HL-60/S4 treated with phorbol 12-myristate 13-acetate at 8.2 ng/mL for 4 days and 3 days (cell line): ENCODE results near the gene MAN2A2.

Experiments used
- in situ Hi-C: fragments of 300-500 bp; cut with MboI; formaldehyde crosslinking; loops from 2 replicates; pipeline ENCODE4 v1.15.0; 2022; ENCODE audit warnings: low sequenced_read_pairs

MAN2A2 gene

DNA sequence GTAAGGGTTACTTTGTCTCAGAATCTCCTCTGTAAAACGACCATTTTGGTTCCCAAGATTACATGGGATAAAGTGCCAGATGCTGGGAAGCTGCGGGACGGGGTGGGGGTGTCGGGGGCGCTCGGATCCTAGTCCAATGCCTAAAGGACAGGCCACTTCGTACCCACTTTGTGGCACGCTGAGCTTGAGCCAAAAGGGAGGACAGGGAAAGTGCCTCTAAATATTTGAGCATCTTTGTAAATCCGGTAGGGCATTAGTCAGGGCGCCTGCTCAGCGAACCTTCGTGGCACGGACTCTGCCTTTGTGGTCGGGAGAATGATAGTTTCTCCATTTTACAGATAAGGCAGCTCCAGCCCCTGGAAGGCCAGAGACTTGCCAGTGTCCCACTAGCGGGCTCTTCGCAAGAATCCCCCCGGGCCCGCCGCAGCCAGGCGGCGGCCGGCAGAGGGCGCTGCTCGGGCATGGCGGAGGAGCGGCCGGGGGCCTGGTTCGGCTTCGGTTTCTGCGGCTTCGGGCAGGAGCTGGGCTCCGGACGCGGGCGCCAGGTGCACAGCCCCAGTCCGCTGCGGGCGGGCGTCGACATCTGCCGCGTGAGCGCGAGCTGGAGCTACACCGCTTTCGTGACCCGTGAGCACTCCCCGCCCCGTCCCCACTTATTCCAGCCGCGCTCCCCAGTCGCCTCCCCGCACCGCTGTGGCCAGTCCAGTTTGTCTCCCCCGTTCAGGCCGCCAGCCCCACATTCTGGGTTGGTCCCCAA lies 53.4 kb downstream of the MAN2A2 start:
- in situ Hi-C loops: no loop called here

DNA sequence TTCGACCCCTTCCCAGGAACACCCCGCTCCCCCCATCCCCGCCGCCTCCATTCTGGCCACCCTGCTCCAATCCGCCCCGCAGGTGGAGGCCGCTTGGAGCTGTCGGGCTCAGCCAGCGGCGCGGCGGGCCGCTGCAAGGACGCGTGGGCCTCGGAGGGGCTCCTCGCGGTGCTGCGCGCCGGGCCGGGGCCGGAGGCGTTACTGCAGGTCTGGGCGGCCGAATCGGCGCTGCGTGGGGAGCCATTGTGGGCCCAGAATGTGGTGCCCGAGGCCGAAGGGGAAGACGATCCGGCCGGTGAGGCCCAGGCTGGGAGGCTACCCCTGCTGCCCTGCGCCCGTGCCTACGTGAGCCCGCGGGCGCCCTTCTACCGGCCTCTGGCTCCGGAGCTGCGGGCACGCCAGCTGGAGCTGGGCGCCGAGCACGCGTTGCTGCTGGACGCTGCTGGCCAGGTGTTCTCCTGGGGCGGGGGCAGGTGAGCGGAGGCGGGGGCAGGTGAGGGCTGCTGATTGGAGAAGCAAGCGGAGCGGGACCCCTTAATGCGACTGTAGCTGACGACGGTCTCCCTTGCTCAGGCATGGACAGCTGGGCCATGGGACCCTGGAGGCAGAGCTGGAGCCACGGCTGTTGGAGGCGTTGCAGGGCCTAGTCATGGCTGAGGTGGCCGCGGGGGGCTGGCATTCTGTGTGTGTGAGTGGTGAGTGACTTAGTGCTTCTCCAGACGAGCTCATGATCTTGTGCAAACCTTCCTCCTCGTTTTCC lies 54.1 kb downstream of the MAN2A2 start:
- in situ Hi-C loops: no loop called here

DNA sequence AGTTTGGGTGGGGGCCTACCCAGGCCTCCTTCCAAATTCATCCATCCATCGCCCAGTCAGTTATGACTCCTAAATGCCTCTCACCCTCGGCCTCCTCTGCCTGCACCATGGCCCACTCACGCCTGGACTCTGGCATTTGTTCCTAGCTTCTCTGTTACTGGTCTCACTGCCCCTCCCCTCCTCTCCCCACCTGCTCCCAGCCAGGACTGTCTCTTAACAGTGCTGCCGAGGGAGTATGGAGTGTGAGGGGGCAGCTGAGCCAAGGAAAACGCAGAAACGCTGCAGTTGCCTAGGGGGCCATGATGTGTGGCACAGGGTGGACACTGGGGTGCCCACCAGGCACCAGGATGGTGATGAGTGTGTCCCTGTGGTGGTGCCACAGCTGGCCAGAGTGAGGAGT lies 54.7 kb downstream of the MAN2A2 start:
- in situ Hi-C loops: no loop called here

- in situ Hi-C loops: no loop called here
Measured at GRCh38 chr15:90959028-90959595, 56.0 kb downstream of the MAN2A2 start.

DNA sequence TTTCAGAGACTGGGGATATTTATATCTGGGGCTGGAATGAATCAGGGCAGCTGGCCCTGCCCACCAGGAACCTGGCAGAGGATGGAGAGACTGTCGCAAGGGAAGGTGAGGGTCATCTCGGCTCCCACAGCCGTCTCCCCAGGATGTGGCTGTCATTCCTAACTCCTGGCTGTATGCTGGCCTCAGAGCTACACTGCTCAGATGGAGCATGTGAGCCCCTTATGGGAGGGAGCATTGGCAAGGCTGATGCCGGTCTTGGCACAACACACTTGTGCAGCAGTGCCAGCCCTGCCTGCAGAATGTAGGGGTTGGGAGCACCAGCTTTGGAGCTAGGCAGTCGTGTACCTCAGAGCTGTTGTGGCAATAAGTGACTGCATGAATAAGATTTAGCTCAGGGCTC lies 56.8 kb downstream of the MAN2A2 start:
- in situ Hi-C loops: no loop called here

GRCh38 chr15:90960298-90961091 lies 57.4 kb downstream of the MAN2A2 start:
- in situ Hi-C loops: no loop called here

- in situ Hi-C loops: no loop called here
Measured at GRCh38 chr15:90962021-90962420, 58.9 kb downstream of the MAN2A2 start.

- in situ Hi-C loops: no loop called here
Measured at GRCh38 chr15:90966262-90966661, 63.2 kb downstream of the MAN2A2 start.

DNA sequence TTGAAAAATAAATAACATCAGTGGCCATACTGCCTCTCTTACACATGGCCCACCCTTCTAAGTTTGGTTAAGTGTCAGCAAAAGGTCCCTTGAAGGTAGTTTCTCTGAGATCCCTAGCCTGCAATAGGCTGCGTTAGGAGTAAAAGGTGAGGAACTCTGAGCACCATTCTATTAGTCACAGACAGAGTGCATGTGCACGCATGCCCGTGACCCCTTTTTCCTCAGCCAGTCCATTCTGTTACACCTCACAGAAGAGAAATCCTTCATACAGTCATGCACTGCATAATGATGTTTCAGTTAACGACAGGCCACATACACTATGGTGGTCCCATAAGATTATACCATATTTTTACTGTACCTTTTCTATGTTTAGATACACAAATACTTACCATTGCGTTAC lies 64.1 kb downstream of the MAN2A2 start:
- in situ Hi-C loops: no loop called here

- in situ Hi-C loops: no loop called here
Measured at GRCh38 chr15:90968434-90968833, 65.3 kb downstream of the MAN2A2 start.

DNA sequence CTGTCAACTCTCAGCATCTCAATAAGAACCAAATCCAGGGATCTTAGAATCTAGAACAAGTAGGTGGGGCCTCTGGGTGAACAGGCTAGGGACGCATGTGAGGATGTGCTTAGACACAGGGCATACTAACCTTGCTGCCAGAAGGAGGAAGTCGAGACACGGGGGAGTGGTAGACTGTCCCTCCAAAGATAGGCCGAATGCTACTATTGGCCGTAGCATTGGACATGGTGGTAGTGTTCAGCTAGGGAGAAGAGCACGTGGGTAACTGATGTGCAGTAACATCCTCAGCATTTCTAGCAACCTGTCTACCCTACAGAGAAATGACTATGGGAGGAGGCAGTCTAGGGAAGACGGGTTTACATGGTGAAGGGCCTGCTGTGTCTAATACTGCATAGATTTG lies 67.2 kb downstream of the MAN2A2 start:
- in situ Hi-C loops: no loop called here

- in situ Hi-C loops: no loop called here
Measured at GRCh38 chr15:90972133-90972532, 69.0 kb downstream of the MAN2A2 start.
